Ishikawa (cell line): Measurements from ENCODE around the gene FBH1.

Experiments
- EGR1 ChIP-seq: IDR thresholded peaks from 2 replicates; pipeline ENCODE4 v1.6.1; 2012
- MAX ChIP-seq: IDR thresholded peaks from 2 replicates; pipeline ENCODE4 v1.6.1; 2012
- NFIC ChIP-seq: IDR thresholded peaks from 2 replicates; pipeline ENCODE4 v1.6.1; 2012
- RAD21 ChIP-seq: IDR thresholded peaks from 2 replicates; pipeline ENCODE4 v1.6.1; 2012; ENCODE audit warnings: low read depth
- REST ChIP-seq: IDR thresholded peaks from 2 replicates; pipeline ENCODE4 v1.6.1; 2012; ENCODE audit warnings: low read depth, mild to moderate bottlenecking
- TAF1 ChIP-seq: IDR thresholded peaks from 2 replicates; pipeline ENCODE4 v1.6.1; 2012; ENCODE audit warnings: low read depth, mild to moderate bottlenecking
- TCF12 ChIP-seq: IDR thresholded peaks from 2 replicates; pipeline ENCODE4 v1.6.1; 2012; ENCODE audit warnings: low read depth
- USF1 ChIP-seq: IDR thresholded peaks from 2 replicates; pipeline ENCODE4 v1.6.1; 2012

- no peak for TF ChIP-seq EGR1
- no peak for TF ChIP-seq RAD21
- TF ChIP-seq USF1, result no peak
- TF ChIP-seq MAX, result no peak
- no peak for TF ChIP-seq REST
- no peak for TF ChIP-seq NFIC
- no peak for TF ChIP-seq TAF1
- no peak for TF ChIP-seq TCF12
These were observed 5.3 kb downstream of the FBH1 start for GRCh38 chr10:5895365-5895764.
